ENCODE data around the gene BAG1. TPM values are rescaled to one million over a fixed set of nuclear protein-coding genes. Genes with fewer than 3 reads are reported as not detected.

Gene BAG1
- total and polyA plus RNA-seq, 2 donors from 2014 or later = 134 to 268 TPM

GRCh38 chr9:33239921-33240320, 24.6 kb downstream of the BAG1 start, which contains the start of gene SPINK4:
TSS of gene SPINK4 (plus strand) at chr9:33240167. CDS start at chr9:33240209, 42 bp downstream.
- FAIRE-seq (no peak), DNase-seq (peak in 2 of 5 donors; percentile 4 to 26)
- intact Hi-C loops (cut with DNase I) = no loop called here
- Histone ChIP-seq H3K27ac (ENCODE audit: low read depth in 2 of 2, low read length in 2 of 2) (no peak within 1 kb of the TSS), H3K36me3 (ENCODE audit: control insufficient read depth in 2 of 3, insufficient read depth in 3 of 3, low read length in 3 of 3) (no peaks in the 10 kb centered on the region), H3K9me3 (ENCODE audit: control insufficient read depth in 2 of 3, insufficient read depth in 1 of 3, low read length in 3 of 3) (no peaks in the 10 kb centered on the region), H3K27me3 (ENCODE audit: control insufficient read depth, insufficient read depth, low read length) (no peaks in the 10 kb centered on the region), H3K4me1 (ENCODE audit: control insufficient read depth in 2 of 3, insufficient read depth in 2 of 3, low read depth in 1 of 3, low read length in 3 of 3) (peaks cover 0 to 6% (median 0%) of the 10 kb centered on the region in 3 donors), H3K4me3 (ENCODE audit: low read length in 3 of 3) (no peak within 1 kb of the TSS), H3K9ac (ENCODE audit: low read length in 3 of 3) (no peak within 1 kb of the TSS)
- TF ChIP-seq, protein P1, sequence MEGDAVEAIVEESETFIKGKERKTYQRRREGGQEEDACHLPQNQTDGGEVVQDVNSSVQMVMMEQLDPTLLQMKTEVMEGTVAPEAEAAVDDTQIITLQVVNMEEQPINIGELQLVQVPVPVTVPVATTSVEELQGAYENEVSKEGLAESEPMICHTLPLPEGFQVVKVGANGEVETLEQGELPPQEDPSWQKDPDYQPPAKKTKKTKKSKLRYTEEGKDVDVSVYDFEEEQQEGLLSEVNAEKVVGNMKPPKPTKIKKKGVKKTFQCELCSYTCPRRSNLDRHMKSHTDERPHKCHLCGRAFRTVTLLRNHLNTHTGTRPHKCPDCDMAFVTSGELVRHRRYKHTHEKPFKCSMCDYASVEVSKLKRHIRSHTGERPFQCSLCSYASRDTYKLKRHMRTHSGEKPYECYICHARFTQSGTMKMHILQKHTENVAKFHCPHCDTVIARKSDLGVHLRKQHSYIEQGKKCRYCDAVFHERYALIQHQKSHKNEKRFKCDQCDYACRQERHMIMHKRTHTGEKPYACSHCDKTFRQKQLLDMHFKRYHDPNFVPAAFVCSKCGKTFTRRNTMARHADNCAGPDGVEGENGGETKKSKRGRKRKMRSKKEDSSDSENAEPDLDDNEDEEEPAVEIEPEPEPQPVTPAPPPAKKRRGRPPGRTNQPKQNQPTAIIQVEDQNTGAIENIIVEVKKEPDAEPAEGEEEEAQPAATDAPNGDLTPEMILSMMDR (IDR thresholded peaks at IDR 0.05; ENCODE audit: borderline replicate concordance, extremely low read depth, insufficient read depth) = no peak

GRCh38 chr9:33236571-33236970, 27.9 kb downstream of the BAG1 start:
- Histone ChIP-seq H3K27me3 (ENCODE audit: control insufficient read depth, insufficient read depth, low read length) (no peaks in the 10 kb centered on the region), H3K36me3 (ENCODE audit: control insufficient read depth in 2 of 3, insufficient read depth in 3 of 3, low read length in 3 of 3) (no peaks in the 10 kb centered on the region), H3K4me1 (ENCODE audit: control insufficient read depth in 2 of 3, insufficient read depth in 2 of 3, low read depth in 1 of 3, low read length in 3 of 3) (peaks cover 0 to 8% (median 0%) of the 10 kb centered on the region in 3 donors), H3K9me3 (ENCODE audit: control insufficient read depth in 2 of 3, insufficient read depth in 1 of 3, low read length in 3 of 3) (no peaks in the 10 kb centered on the region), H3K27ac (ENCODE audit: low read depth in 2 of 2, low read length in 2 of 2) (no peak overlapping the region), H3K9ac (ENCODE audit: low read length in 3 of 3) (no peak overlapping the region), H3K4me3 (ENCODE audit: low read length in 3 of 3) (no peak overlapping the region)
- DNase-seq (no peak), FAIRE-seq (no peak)
- TF ChIP-seq, protein P1 (IDR thresholded peaks at IDR 0.05; ENCODE audit: borderline replicate concordance, extremely low read depth, insufficient read depth) = no peak
- intact Hi-C loops (cut with DNase I) = no loop called here

DNA sequence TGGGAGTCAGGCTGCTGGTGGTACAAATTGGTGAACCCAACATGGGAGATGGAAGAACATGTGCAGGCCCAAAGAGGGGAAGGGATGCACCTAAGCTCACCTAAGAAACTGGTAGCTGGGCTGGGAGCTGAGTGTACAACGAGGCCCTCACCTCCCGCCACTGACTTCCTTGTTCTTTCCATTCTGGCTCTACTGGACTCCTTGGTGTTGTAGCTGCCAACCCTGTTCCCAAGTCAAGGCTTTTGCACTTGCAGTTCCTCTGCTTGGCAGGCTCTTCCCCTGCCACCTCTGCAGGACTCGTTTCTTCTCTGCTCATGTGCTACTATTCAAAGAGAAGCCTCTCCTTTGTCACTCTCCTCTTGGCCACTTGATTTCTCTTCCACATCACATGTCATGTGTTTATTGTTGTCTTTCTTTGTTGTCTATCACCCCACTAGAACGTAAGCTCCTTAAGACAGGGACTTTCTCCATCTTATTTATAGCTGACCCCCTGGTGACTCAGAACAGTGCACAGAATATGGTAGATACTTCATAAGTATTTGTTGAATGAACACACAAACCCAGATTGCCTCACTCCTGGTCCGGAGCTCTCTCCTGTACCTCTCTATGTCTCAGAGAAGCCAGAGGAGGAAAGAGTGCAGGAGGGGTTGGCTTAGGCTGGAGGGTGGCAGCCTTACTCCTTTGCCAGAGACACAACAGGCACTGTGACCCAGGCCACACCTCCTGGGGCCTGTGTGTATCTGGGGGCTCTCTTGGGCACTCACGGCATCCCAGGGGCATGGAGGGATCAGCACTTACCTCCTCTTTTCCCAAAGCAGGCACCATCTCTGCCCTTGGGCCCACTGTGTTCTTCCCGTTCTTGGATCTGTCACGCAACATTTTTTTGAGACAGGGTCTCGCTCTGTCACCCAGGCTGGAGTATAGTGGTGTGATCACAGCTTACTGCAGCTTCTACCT, 29.7 kb downstream of the BAG1 start:
- DNase-seq (no peak), FAIRE-seq (no peak)
- H3K27ac ChIP-seq (ENCODE audit: low read depth in 2 of 2, low read length in 2 of 2) = peak overlapping the region in 1 of 2 donors; percentile 3
- H3K9me3 ChIP-seq (ENCODE audit: control insufficient read depth in 2 of 3, insufficient read depth in 1 of 3, low read length in 3 of 3) = no peaks in the 10 kb centered on the region
- H3K27me3 ChIP-seq (ENCODE audit: control insufficient read depth, insufficient read depth, low read length) = no peaks in the 10 kb centered on the region
- H3K4me3 ChIP-seq (ENCODE audit: low read length in 3 of 3) = no peak overlapping the region
- H3K9ac ChIP-seq (ENCODE audit: low read length in 3 of 3) = no peak overlapping the region
- TF ChIP-seq, protein P1 (IDR thresholded peaks at IDR 0.05; ENCODE audit: borderline replicate concordance, extremely low read depth, insufficient read depth) = no peak
- H3K36me3 ChIP-seq (ENCODE audit: control insufficient read depth in 2 of 3, insufficient read depth in 3 of 3, low read length in 3 of 3) = no peaks in the 10 kb centered on the region
- intact Hi-C loops (cut with DNase I) = no loop called here
- peaks cover 0 to 2% (median 0%) of the 10 kb centered on the region in 3 donors for H3K4me1 ChIP-seq (ENCODE audit: control insufficient read depth in 2 of 3, insufficient read depth in 2 of 3, low read depth in 1 of 3, low read length in 3 of 3)

Data from kidney (tissue), 14 donors.